K562 (cell line): ENCODE data around the gene SFT2D2. TPM values are rescaled to one million over a fixed set of nuclear protein-coding genes. Genes with fewer than 3 reads are reported as not detected.

Experiments
- CC2D1A ChIP-seq: fragments of 450-650 bp; IDR thresholded peaks from 2 replicates; pipeline ENCODE4 v1.6.1; 2017; ENCODE audit warnings: mild to moderate bottlenecking
- FOXP1 ChIP-seq: sonication (generic); formaldehyde crosslinking; IDR thresholded peaks from 2 replicates; pipeline ENCODE4 v1.8.0; 2022; ENCODE audit warnings: mild to moderate bottlenecking, missing genetic modification reagents
- GABPB1 ChIP-seq: sonication (generic); formaldehyde crosslinking; IDR thresholded peaks from 2 replicates; pipeline ENCODE4 v1.8.0; 2022; ENCODE audit warnings: mild to moderate bottlenecking, missing genetic modification reagents
- HMGN3 ChIP-seq: IDR thresholded peaks from 2 replicates; pipeline ENCODE4 v1.6.1; 2011; ENCODE audit warnings: borderline replicate concordance, low read depth, mild to moderate bottlenecking, mixed read lengths, low read length; ENCODE audit not compliant: insufficient read length; ENCODE audit errors: extremely low read depth
- NFRKB ChIP-seq: fragments of 450-650 bp; IDR thresholded peaks from 2 replicates; pipeline ENCODE4 v1.6.1; 2016; ENCODE audit warnings: low read depth
- NONO ChIP-seq, 2 experiments: fragments of 200-400 bp in 1 of 2; fragments of 450-650 bp in 1 of 2; formaldehyde crosslinking in 1 of 2; IDR thresholded peaks; 2 replicates each; pipeline ENCODE4 v1.6.1; 2017; ENCODE audit warnings: low read depth in 2 of 2, mild to moderate bottlenecking in 2 of 2, moderate library complexity in 2 of 2, low read length in 1 of 2
- NR2C1 ChIP-seq, 2 experiments: fragments of 450-650 bp; IDR thresholded peaks; 2 replicates each; pipeline ENCODE4 v1.6.1; 2017; ENCODE audit warnings: mild to moderate bottlenecking in 2 of 2, antibody characterized with exemption in 1 of 2, inconsistent platforms in 1 of 2, missing compliant biosample characterization in 1 of 2, missing genetic modification characterization in 1 of 2
- POLR2A ChIP-seq: fragments of 450-650 bp; conservative IDR thresholded peaks from 2 replicates; pipeline ENCODE4 v1.6.1; 2016
- RERE ChIP-seq: sonication (generic); formaldehyde crosslinking; IDR thresholded peaks from 2 replicates; pipeline ENCODE4 v1.8.0; 2023; ENCODE audit warnings: missing genetic modification reagents, mild to moderate bottlenecking, borderline replicate concordance
- SMARCA4 ChIP-seq: fragments of 450-650 bp; IDR thresholded peaks from 2 replicates; pipeline ENCODE4 v1.6.1; 2016
- TARDBP ChIP-seq: fragments of 450-650 bp; IDR thresholded peaks from 2 replicates; pipeline ENCODE4 v1.6.1; 2016
- TGIF2 ChIP-seq: sonication (generic); formaldehyde crosslinking; IDR thresholded peaks from 2 replicates; pipeline ENCODE4 v1.8.1; 2022; ENCODE audit warnings: mild to moderate bottlenecking, missing genetic modification reagents, moderate library complexity
- THAP7 ChIP-seq: fragments of 250-450 bp; sonication (Bioruptor Pico); IDR thresholded peaks from 2 replicates; pipeline ENCODE4 v1.5.0; 2021
- WHSC1 ChIP-seq: IDR thresholded peaks from one replicate; pipeline ENCODE4 v1.6.1; 2012; ENCODE audit warnings: low read length, control low read depth, inconsistent platforms
- ZNF589 ChIP-seq: fragments of 200-800 bp; sonication (Bioruptor generic); IDR thresholded peaks from 2 replicates; pipeline ENCODE4 v1.6.1; 2016; ENCODE audit warnings: low read depth, missing genetic modification characterization, missing compliant biosample characterization
- polyA plus RNA-seq, 8 experiments: library from polyadenylated mRNA; depleted of rRNA in 4 of 8; stranded (reverse) in 5 of 8; unstranded in 3 of 8; fragments of >200 nt; fragmentation: Nextera tagmentation in 2 of 8; fragmentation: Illumina TruSeq in 1 of 8; extraction: Ambion mirVana in 2 of 8; extraction: Trizol in 1 of 8; gene quantifications; 2 replicates each; pipeline versions ENCODE4 v1.2.1 to v1.2.3, GENCODE V29; 2011 to 2014; ENCODE audit warnings: inconsistent platforms in 1 of 8, missing spikeins in 1 of 8
- total RNA-seq, 7 experiments: library from RNA; depleted of rRNA in 6 of 7; stranded (reverse); fragments of >200 nt in 6 of 7; fragmentation: Illumina TruSeq in 2 of 7; extraction: Trizol in 2 of 7; gene quantifications; 2 replicates each; pipeline versions ENCODE4 v1.2.1 to v1.2.3, GENCODE V29; 2011 to 2021; ENCODE audit warnings: low replicate concordance in 1 of 7

Gene SFT2D2
- total and polyA plus RNA-seq, 9 of the 15 experiments (the other 6 are each of a cell fraction or from before 2014, with no cell fraction given), result 3.4 to 50.1 (median 21.6) TPM

- TF ChIP-seq THAP7 (CRISPR knock-in tag), result no peak
- TF ChIP-seq NR2C1 (IDR thresholded peaks at IDR 0.05), result no peak
- TF ChIP-seq NR2C1 (tag; IDR thresholded peaks at IDR 0.05), result no peak
- TF ChIP-seq WHSC1, result no peak
- TF ChIP-seq RERE (CRISPR knock-in tag), result no peak
- no peak for TF ChIP-seq ZNF589 (CRISPR knock-in tag)
- no peak for TF ChIP-seq CC2D1A
- TF ChIP-seq TARDBP, result peak; percentile 59; the same call in 1 of the 2 replicates
- no peak for TF ChIP-seq NONO (IDR thresholded peaks at IDR 0.05; ENCODE audit: low read depth in 2 of 2, low read length in 1 of 2)
- TF ChIP-seq NFRKB, result no peak
- TF ChIP-seq FOXP1 (CRISPR knock-in tag), result no peak
- no peak for TF ChIP-seq HMGN3
- TF ChIP-seq GABPB1 (CRISPR knock-in tag), result peak; percentile 86
- peak; percentile 85 for TF ChIP-seq SMARCA4
- TF ChIP-seq POLR2A, result no peak
- no peak for TF ChIP-seq TGIF2 (CRISPR knock-in tag)
These were observed 61.4 kb downstream of the SFT2D2 start (continued) for GRCh38 chr1:168287237-168287664.
